GM23338 (cell line): ENCODE results near the gene DDX27. TPM values are rescaled to one million over a fixed set of nuclear protein-coding genes. Genes with fewer than 3 reads are reported as not detected.

ENCODE experiments used
- ATAC-seq: fragments of 200-7000 bp; cut with Tn5 transposase; 3 replicates; pipeline ENCODE4 v1.9.1; 2020
- DNase-seq: peaks from one replicate; pipeline ENCODE4 v3.0.0-alpha.2; 2015; ENCODE audit warnings: low spot score
- H2AFZ ChIP-seq: fragments of 200-600 bp; sonication (generic); 2 replicates; pipeline ENCODE4 v1.8.0; 2016; ENCODE audit warnings: antibody characterized with exemption, mild to moderate bottlenecking, moderate library complexity
- H3F3A ChIP-seq: fragments of 200-600 bp; sonication (generic); replicated peaks from 2 replicates; pipeline ENCODE4 v1.8.0; 2017; ENCODE audit warnings: antibody characterized with exemption, mixed run types, low read depth
- H3K27ac ChIP-seq: fragments of 200-600 bp; sonication (generic); 2 replicates; pipeline ENCODE4 v1.6.1; 2016; ENCODE audit warnings: low read depth
- H3K27me3 ChIP-seq: fragments of 200-600 bp; sonication (generic); 2 replicates; pipeline ENCODE4 v1.8.0; 2016; ENCODE audit warnings: mild to moderate bottlenecking, mixed run types, moderate library complexity; ENCODE audit not compliant: insufficient read depth
- H3K36me3 ChIP-seq: fragments of 200-600 bp; sonication (generic); 2 replicates; pipeline ENCODE4 v1.8.0; 2016; ENCODE audit warnings: mild to moderate bottlenecking; ENCODE audit not compliant: insufficient read depth
- H3K4me1 ChIP-seq: fragments of 200-600 bp; sonication (generic); 2 replicates; pipeline ENCODE4 v1.8.0; 2016; ENCODE audit warnings: mild to moderate bottlenecking, moderate library complexity; ENCODE audit not compliant: insufficient read depth
- H3K4me2 ChIP-seq: fragments of 200-600 bp; sonication (generic); 2 replicates; pipeline ENCODE4 v1.7.1; 2017; ENCODE audit warnings: mixed run types
- H3K4me3 ChIP-seq: fragments of 200-600 bp; sonication (generic); 2 replicates; pipeline ENCODE4 v1.6.1; 2016; ENCODE audit warnings: mixed run types
- H3K79me2 ChIP-seq: fragments of 200-600 bp; sonication (generic); replicated peaks from 2 replicates; pipeline ENCODE4 v1.8.0; 2017; ENCODE audit warnings: mild to moderate bottlenecking; ENCODE audit not compliant: insufficient read depth
- H3K9me2 ChIP-seq: fragments of 200-600 bp; sonication (generic); 2 replicates; pipeline ENCODE4 v1.8.0; 2017; ENCODE audit not compliant: insufficient read depth
- H4K20me1 ChIP-seq: fragments of 200-600 bp; sonication (generic); replicated peaks from 2 replicates; pipeline ENCODE4 v1.8.0; 2017; ENCODE audit warnings: mild to moderate bottlenecking; ENCODE audit not compliant: insufficient read depth
- H3K27ac Mint-ChIP-seq: 2 replicates; pipeline ENCODE4 v1.8.0; 2020; ENCODE audit warnings: inconsistent platforms, mild to moderate bottlenecking, moderate library complexity, mixed read lengths
- H3K27me3 Mint-ChIP-seq: 3 replicates; pipeline ENCODE4 v1.8.0; 2022; ENCODE audit warnings: low read depth, mild to moderate bottlenecking, moderate library complexity, mixed read lengths, inconsistent platforms; ENCODE audit not compliant: insufficient read depth, poor library complexity
- H3K36me3 Mint-ChIP-seq: 3 replicates; pipeline ENCODE4 v1.8.0; 2021; ENCODE audit warnings: low read depth, mild to moderate bottlenecking, inconsistent platforms, moderate library complexity, mixed read lengths
- H3K4me1 Mint-ChIP-seq: 3 replicates; pipeline ENCODE4 v1.8.0; 2020; ENCODE audit warnings: mild to moderate bottlenecking, inconsistent platforms, mixed read lengths
- H3K4me3 Mint-ChIP-seq: 3 replicates; pipeline ENCODE4 v1.8.0; 2021; ENCODE audit warnings: moderate library complexity, mild to moderate bottlenecking, inconsistent platforms, mixed read lengths
- H3K9me3 Mint-ChIP-seq: 3 replicates; pipeline ENCODE4 v1.8.0; 2020; ENCODE audit warnings: moderate library complexity, mild to moderate bottlenecking, inconsistent platforms, mixed read lengths
- CREB1 ChIP-seq: fragments of 250-450 bp; sonication (Bioruptor Pico); IDR thresholded peaks from 2 replicates; pipeline ENCODE4 v1.5.0; 2020; ENCODE audit warnings: low read depth, mild to moderate bottlenecking, moderate library complexity
- EZH2 ChIP-seq: fragments of 200-600 bp; sonication (generic); IDR thresholded peaks from one replicate; pipeline ENCODE4 v1.8.0; 2017; ENCODE audit warnings: antibody characterized with exemption, mild to moderate bottlenecking, low read depth; ENCODE audit not compliant: unreplicated experiment
- EZH2phosphoT487 ChIP-seq: fragments of 200-600 bp; sonication (generic); IDR thresholded peaks from one replicate; pipeline ENCODE4 v1.8.1; 2018; ENCODE audit warnings: antibody characterized with exemption; ENCODE audit not compliant: unreplicated experiment
- JUNB ChIP-seq: IDR thresholded peaks from one replicate; pipeline ENCODE4 v1.6.1; 2016; ENCODE audit warnings: antibody characterized with exemption; ENCODE audit not compliant: unreplicated experiment
- NANOG ChIP-seq: IDR thresholded peaks from 2 replicates; pipeline ENCODE4 v1.6.1; 2016; ENCODE audit warnings: antibody characterized with exemption, borderline replicate concordance
- POLR2AphosphoS5 ChIP-seq: IDR thresholded peaks from 2 replicates; pipeline ENCODE4 v1.6.1; 2016; ENCODE audit warnings: antibody characterized with exemption, low read depth
- STAT1 ChIP-seq: IDR thresholded peaks from one replicate; pipeline ENCODE4 v1.6.1; 2016; ENCODE audit warnings: antibody characterized with exemption; ENCODE audit not compliant: unreplicated experiment
- ZNF114 ChIP-seq: fragments of 250-450 bp; sonication (Bioruptor Pico); IDR thresholded peaks from 2 replicates; pipeline ENCODE4 v1.5.0; 2020; ENCODE audit warnings: mild to moderate bottlenecking, moderate library complexity
- ZNF331 ChIP-seq: fragments of 250-450 bp; sonication (Bioruptor Pico); IDR thresholded peaks from 2 replicates; pipeline ENCODE4 v1.5.0; 2020; ENCODE audit warnings: low read depth, mild to moderate bottlenecking, moderate library complexity
- ZNF462 ChIP-seq: fragments of 250-450 bp; sonication (Bioruptor Pico); IDR thresholded peaks from 2 replicates; pipeline ENCODE4 v1.5.0; 2020; ENCODE audit warnings: mild to moderate bottlenecking, moderate library complexity
- polyA plus RNA-seq: library from polyadenylated mRNA; unstranded; fragments of >200 nt; fragmentation: Nextera tagmentation; extraction: Ambion mirVana; gene quantifications from 2 replicates; pipeline ENCODE4 v1.2.1, GENCODE V29; 2016
- total RNA-seq: library from RNA; depleted of rRNA; stranded (reverse); fragments of >200 nt; shearing (Covaris generic); gene quantifications from 2 replicates; pipeline ENCODE4 v1.2.3, GENCODE V29; 2014
- TF ChIP-seq, protein P1 (sequence below): IDR thresholded peaks from 2 replicates; pipeline ENCODE4 v1.6.1; 2016; ENCODE audit warnings: antibody characterized with exemption
- TF ChIP-seq, protein P2 (sequence below): IDR thresholded peaks from one replicate; pipeline ENCODE4 v1.6.1; 2018; ENCODE audit warnings: antibody characterized with exemption; ENCODE audit not compliant: unreplicated experiment
- TF ChIP-seq, protein P3 (sequence below), 2 experiments: fragments of 200-600 bp in 1 of 2; sonication (generic) in 1 of 2; conservative IDR thresholded peaks; 2 replicates each; pipeline versions ENCODE4 v1.5.1 to v1.6.1; 2016 to 2017; ENCODE audit warnings: antibody characterized with exemption in 2 of 2, low read depth in 2 of 2, mild to moderate bottlenecking in 2 of 2, moderate library complexity in 1 of 2

Gene DDX27
- total and polyA plus RNA-seq, 2 experiments from 2014 or later: 53.3 to 81.3 TPM

DNA sequence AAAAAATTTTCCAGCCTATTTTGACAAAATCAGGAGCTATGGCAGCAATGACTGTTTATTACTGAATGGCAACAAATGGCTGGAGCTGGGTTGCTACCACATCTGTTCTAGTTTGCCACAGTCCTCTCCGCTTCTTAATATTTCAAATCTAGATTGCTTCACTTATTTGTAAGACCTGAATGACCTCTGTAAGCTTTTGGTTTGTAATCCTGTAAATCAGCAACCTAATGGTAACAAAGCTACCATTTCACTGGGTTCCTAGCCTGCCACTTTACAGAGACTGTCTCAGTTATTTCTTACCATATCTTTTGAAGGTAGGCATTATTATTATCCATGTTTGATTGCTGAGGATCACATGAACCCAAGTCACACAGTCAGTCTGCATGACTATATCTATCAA lies 43.2 kb downstream of the DDX27 start:
- ATAC-seq: no peak
- Histone ChIP-seq H3F3A (no peaks in the 10 kb centered on the region), H3K27me3 (no peaks in the 10 kb centered on the region), H3K4me1 (no peaks in the 10 kb centered on the region), H3K36me3 (peaks cover 54% of the 10 kb centered on the region), H2AFZ (no peak overlapping the region), H3K9me2 (no peaks in the 10 kb centered on the region), H3K4me2 (no peak overlapping the region), H3K4me3 (no peak overlapping the region), H4K20me1 (peaks cover 18% of the 10 kb centered on the region; the same call in 1 of the 2 replicates), H3K79me2 (peaks cover 16% of the 10 kb centered on the region), H3K27ac (no peak overlapping the region)
- DNase-seq: no peak
- peaks cover 3% of the 10 kb centered on the region for H3K27me3 Mint-ChIP-seq
- no peak overlapping the region for H3K4me3 Mint-ChIP-seq
- H3K36me3 Mint-ChIP-seq: peaks cover 66% of the 10 kb centered on the region
- TF ChIP-seq CREB1 (no peak), STAT1 (no peak), ZNF331 (CRISPR knock-in tag) (no peak), NANOG (no peak), ZNF462 (CRISPR knock-in tag) (no peak), EZH2 (no peak), ZNF114 (CRISPR knock-in tag) (no peak), JUNB (no peak), POLR2AphosphoS5 (no peak), EZH2phosphoT487 (no peak)
- TF ChIP-seq, protein P1, sequence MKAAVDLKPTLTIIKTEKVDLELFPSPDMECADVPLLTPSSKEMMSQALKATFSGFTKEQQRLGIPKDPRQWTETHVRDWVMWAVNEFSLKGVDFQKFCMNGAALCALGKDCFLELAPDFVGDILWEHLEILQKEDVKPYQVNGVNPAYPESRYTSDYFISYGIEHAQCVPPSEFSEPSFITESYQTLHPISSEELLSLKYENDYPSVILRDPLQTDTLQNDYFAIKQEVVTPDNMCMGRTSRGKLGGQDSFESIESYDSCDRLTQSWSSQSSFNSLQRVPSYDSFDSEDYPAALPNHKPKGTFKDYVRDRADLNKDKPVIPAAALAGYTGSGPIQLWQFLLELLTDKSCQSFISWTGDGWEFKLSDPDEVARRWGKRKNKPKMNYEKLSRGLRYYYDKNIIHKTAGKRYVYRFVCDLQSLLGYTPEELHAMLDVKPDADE: no peak
- TF ChIP-seq, protein P2, sequence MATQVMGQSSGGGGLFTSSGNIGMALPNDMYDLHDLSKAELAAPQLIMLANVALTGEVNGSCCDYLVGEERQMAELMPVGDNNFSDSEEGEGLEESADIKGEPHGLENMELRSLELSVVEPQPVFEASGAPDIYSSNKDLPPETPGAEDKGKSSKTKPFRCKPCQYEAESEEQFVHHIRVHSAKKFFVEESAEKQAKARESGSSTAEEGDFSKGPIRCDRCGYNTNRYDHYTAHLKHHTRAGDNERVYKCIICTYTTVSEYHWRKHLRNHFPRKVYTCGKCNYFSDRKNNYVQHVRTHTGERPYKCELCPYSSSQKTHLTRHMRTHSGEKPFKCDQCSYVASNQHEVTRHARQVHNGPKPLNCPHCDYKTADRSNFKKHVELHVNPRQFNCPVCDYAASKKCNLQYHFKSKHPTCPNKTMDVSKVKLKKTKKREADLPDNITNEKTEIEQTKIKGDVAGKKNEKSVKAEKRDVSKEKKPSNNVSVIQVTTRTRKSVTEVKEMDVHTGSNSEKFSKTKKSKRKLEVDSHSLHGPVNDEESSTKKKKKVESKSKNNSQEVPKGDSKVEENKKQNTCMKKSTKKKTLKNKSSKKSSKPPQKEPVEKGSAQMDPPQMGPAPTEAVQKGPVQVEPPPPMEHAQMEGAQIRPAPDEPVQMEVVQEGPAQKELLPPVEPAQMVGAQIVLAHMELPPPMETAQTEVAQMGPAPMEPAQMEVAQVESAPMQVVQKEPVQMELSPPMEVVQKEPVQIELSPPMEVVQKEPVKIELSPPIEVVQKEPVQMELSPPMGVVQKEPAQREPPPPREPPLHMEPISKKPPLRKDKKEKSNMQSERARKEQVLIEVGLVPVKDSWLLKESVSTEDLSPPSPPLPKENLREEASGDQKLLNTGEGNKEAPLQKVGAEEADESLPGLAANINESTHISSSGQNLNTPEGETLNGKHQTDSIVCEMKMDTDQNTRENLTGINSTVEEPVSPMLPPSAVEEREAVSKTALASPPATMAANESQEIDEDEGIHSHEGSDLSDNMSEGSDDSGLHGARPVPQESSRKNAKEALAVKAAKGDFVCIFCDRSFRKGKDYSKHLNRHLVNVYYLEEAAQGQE: no peak
- TF ChIP-seq, protein P3, sequence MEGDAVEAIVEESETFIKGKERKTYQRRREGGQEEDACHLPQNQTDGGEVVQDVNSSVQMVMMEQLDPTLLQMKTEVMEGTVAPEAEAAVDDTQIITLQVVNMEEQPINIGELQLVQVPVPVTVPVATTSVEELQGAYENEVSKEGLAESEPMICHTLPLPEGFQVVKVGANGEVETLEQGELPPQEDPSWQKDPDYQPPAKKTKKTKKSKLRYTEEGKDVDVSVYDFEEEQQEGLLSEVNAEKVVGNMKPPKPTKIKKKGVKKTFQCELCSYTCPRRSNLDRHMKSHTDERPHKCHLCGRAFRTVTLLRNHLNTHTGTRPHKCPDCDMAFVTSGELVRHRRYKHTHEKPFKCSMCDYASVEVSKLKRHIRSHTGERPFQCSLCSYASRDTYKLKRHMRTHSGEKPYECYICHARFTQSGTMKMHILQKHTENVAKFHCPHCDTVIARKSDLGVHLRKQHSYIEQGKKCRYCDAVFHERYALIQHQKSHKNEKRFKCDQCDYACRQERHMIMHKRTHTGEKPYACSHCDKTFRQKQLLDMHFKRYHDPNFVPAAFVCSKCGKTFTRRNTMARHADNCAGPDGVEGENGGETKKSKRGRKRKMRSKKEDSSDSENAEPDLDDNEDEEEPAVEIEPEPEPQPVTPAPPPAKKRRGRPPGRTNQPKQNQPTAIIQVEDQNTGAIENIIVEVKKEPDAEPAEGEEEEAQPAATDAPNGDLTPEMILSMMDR (conservative IDR thresholded peaks at IDR 0.05; ENCODE audit: low read depth in 2 of 2): no peak
- no peaks in the 10 kb centered on the region for H3K9me3 Mint-ChIP-seq
- no peaks in the 10 kb centered on the region for H3K4me1 Mint-ChIP-seq
- H3K27ac Mint-ChIP-seq: no peak overlapping the region
